HepG2 (cell line): ENCODE results near the gene FAT2. TPM values are rescaled to one million over a fixed set of nuclear protein-coding genes. Genes with fewer than 3 reads are reported as not detected.

Source experiments
- ATAC-seq: fragments of 200-7000 bp; cut with Tn5 transposase; 3 replicates; pipeline ENCODE4 v1.9.1; 2020; ENCODE audit warnings: mild to moderate bottlenecking, moderate library complexity
- BruUV-seq: library from RNA; stranded (reverse); fragments of 400-500 nt; replicated peaks from 2 replicates; lab custom pipeline; 2021; lab: Mats Ljungman, UMichigan
- CTCF ChIA-PET: fragments of 300-600 bp; formaldehyde crosslinking; extraction: SDS; loops from one replicate; lab custom pipeline; 2021; ENCODE audit warnings: low total read pairs, inconsistent platforms, low intra/inter-chr PET ratio; lab: Yijun Ruan, JAX
- POLR2A ChIA-PET: fragments of 350-600 bp; sonication (Branson Sonifier 250); formaldehyde crosslinking; loops from one replicate; lab custom pipeline; 2020; ENCODE audit warnings: antibody characterized with exemption, inconsistent platforms; lab: Yijun Ruan, JAX
- DNase-seq: peaks from one replicate; pipeline ENCODE4 v3.0.0-alpha.2; 2015; ENCODE audit warnings: low spot score
- FAIRE-seq: peaks from 3 replicates; lab custom pipeline; 2011; peaks lifted over from hg19 to GRCh38; lab: Jason Lieb, UNC
- H2AFZ ChIP-seq: one replicate; pipeline ENCODE4 v1.6.1; 2011; ENCODE audit warnings: low read length, inconsistent platforms
- H3K27ac ChIP-seq: fragments of 300-600 bp; 3 replicates; pipeline ENCODE4 v1.8.0; 2011; ENCODE audit warnings: mixed run types, mild to moderate bottlenecking, mixed read lengths, low read length, inconsistent platforms; ENCODE audit not compliant: insufficient read depth; ENCODE audit errors: extremely low read length
- H3K27me3 ChIP-seq, 2 experiments: fragments of 200-600 bp in 1 of 2; 2 replicates in 1 of 2; 3 replicates in 1 of 2; pipeline versions ENCODE4 v1.6.0 to v1.8.0; 2011; ENCODE audit warnings: low read length in 2 of 2, mild to moderate bottlenecking in 2 of 2, moderate library complexity in 2 of 2, inconsistent platforms in 1 of 2; ENCODE audit not compliant: insufficient read depth in 2 of 2, control insufficient read depth in 1 of 2
- H3K36me3 ChIP-seq, 2 experiments: fragments of 200-600 bp in 1 of 2; replicated peaks in 1 of 2; 2 replicates in 1 of 2; 3 replicates in 1 of 2; pipeline versions ENCODE4 v1.5.1 to v1.8.0; 2011; ENCODE audit warnings: low read length in 2 of 2, inconsistent platforms in 1 of 2; ENCODE audit not compliant: insufficient read depth in 2 of 2, control insufficient read depth in 1 of 2
- H3K4me1 ChIP-seq: 2 replicates; pipeline ENCODE4 v1.5.1; 2012; ENCODE audit warnings: low read length, inconsistent platforms; ENCODE audit not compliant: insufficient read depth
- H3K4me2 ChIP-seq: 2 replicates; pipeline ENCODE4 v1.6.0; 2011; ENCODE audit warnings: low read depth, low read length, inconsistent platforms
- H3K4me3 ChIP-seq, 3 experiments: fragments of 200-600 bp in 1 of 3; sonication (generic), shearing (Covaris generic) in 1 of 3; replicated peaks in 1 of 3; 2 replicates each; pipeline ENCODE4 v1.5.1; 2011 to 2016; ENCODE audit warnings: low read length in 3 of 3, inconsistent platforms in 2 of 3, low read depth in 2 of 3, mild to moderate bottlenecking in 2 of 3, control low read depth in 1 of 3, mixed read lengths in 1 of 3; ENCODE audit not compliant: insufficient read depth in 1 of 3
- H3K79me2 ChIP-seq: one replicate; pipeline ENCODE4 v1.6.1; 2011; ENCODE audit warnings: low read length, inconsistent platforms; ENCODE audit not compliant: insufficient read depth
- H3K9ac ChIP-seq: 2 replicates; pipeline ENCODE4 v1.6.0; 2011; ENCODE audit warnings: mild to moderate bottlenecking, low read depth, low read length, inconsistent platforms; ENCODE audit not compliant: insufficient read depth
- H3K9me3 ChIP-seq: 2 replicates; pipeline ENCODE4 v1.5.1; 2012; ENCODE audit warnings: mild to moderate bottlenecking, low read length
- H4K20me1 ChIP-seq: 2 replicates; pipeline ENCODE4 v1.6.0; 2011; ENCODE audit warnings: inconsistent platforms, mild to moderate bottlenecking, low read length, moderate library complexity; ENCODE audit not compliant: insufficient read depth
- EHMT2 ChIP-seq: fragments of 200-600 bp; sonication (generic); IDR thresholded peaks from 2 replicates; pipeline ENCODE4 v1.7.0; 2017; ENCODE audit warnings: antibody characterized with exemption, low read depth, low read length, borderline replicate concordance
- EZH2 ChIP-seq: conservative IDR thresholded peaks from 2 replicates; pipeline ENCODE4 v1.6.1; 2012; ENCODE audit warnings: mild to moderate bottlenecking, low read depth, low read length, moderate library complexity
- KAT8 ChIP-seq: IDR thresholded peaks from 2 replicates; pipeline ENCODE4 v1.6.1; 2016; ENCODE audit warnings: missing genetic modification reagents, missing compliant biosample characterization
- MYNN ChIP-seq: sonication (generic); formaldehyde crosslinking; IDR thresholded peaks from 2 replicates; pipeline ENCODE4 v1.4.0; 2020; ENCODE audit warnings: mild to moderate bottlenecking, low read depth, missing genetic modification reagents
- PHF5A ChIP-seq: IDR thresholded peaks from one replicate; pipeline ENCODE4 v1.6.1; 2018; ENCODE audit warnings: low read depth, missing genetic modification reagents; ENCODE audit not compliant: unreplicated experiment
- POLR2AphosphoS2 ChIP-seq: IDR thresholded peaks from 2 replicates; pipeline ENCODE4 v1.6.1; 2011; ENCODE audit warnings: low read depth, low read length, improper control_type of control experiment
- PTBP1 ChIP-seq: fragments of 200-400 bp; formaldehyde crosslinking; IDR thresholded peaks from 2 replicates; pipeline ENCODE4 v1.6.1; 2018; ENCODE audit warnings: low read length, low read depth; ENCODE audit not compliant: poor library complexity, severe bottlenecking
- TEAD3 ChIP-seq: optimal IDR thresholded peaks from 2 replicates; pipeline ENCODE3; 2016; ENCODE audit warnings: borderline replicate concordance
- ZBTB39 ChIP-seq: sonication (generic); formaldehyde crosslinking; IDR thresholded peaks from 2 replicates; pipeline ENCODE4 v1.5.0; 2020; ENCODE audit warnings: missing genetic modification reagents
- ZNF235 ChIP-seq: sonication (generic); formaldehyde crosslinking; IDR thresholded peaks from 2 replicates; pipeline ENCODE4 v1.8.1; 2023; ENCODE audit warnings: mild to moderate bottlenecking, missing genetic modification reagents, borderline replicate concordance
- ZNF546 ChIP-seq: sonication (generic); formaldehyde crosslinking; conservative IDR thresholded peaks from 2 replicates; pipeline ENCODE4 v1.8.1; 2023; ENCODE audit warnings: mild to moderate bottlenecking, missing genetic modification reagents
- ZNF549 ChIP-seq: sonication (generic); formaldehyde crosslinking; IDR thresholded peaks from 2 replicates; pipeline ENCODE4 v1.5.0; 2020; ENCODE audit warnings: missing genetic modification reagents
- ZNF788 ChIP-seq: sonication (generic); formaldehyde crosslinking; IDR thresholded peaks from 2 replicates; pipeline ENCODE4 v1.5.0; 2020; ENCODE audit warnings: mild to moderate bottlenecking, missing genetic modification reagents, borderline replicate concordance
- ZNF790 ChIP-seq: sonication (generic); formaldehyde crosslinking; IDR thresholded peaks from 2 replicates; pipeline ENCODE4 v1.8.0; 2022; ENCODE audit warnings: missing genetic modification reagents, mild to moderate bottlenecking, borderline replicate concordance
- ZSCAN25 ChIP-seq: sonication (generic); formaldehyde crosslinking; IDR thresholded peaks from 2 replicates; pipeline ENCODE4 v1.8.0; 2022; ENCODE audit warnings: mild to moderate bottlenecking, missing genetic modification reagents
- WGBS: methylation state at CpG from one replicate; pipeline ENCODE4 v1.1.6; 2017; ENCODE audit warnings: low lambda C conversion rate; 5-methylcytosine and 5-hydroxymethylcytosine counted together
- in situ Hi-C: cut with HindIII; loops from 2 replicates; pipeline ENCODE4 v1.10.0; 2017; ENCODE audit warnings: low pct_unique_long_range_greater_than_20kb; ENCODE audit not compliant: extremely low pct_ligation_motif_present
- intact Hi-C: fragments of 100-400 bp; cut with micrococcal nuclease; formaldehyde crosslinking; loops from one replicate; pipeline ENCODE4 v1.10.0; 2022; ENCODE audit not compliant: unreplicated experiment
- polyA plus RNA-seq, 8 experiments: library from polyadenylated mRNA; depleted of rRNA in 3 of 8; stranded (reverse) in 7 of 8; unstranded in 1 of 8; fragments of >200 nt; fragmentation: Illumina TruSeq in 4 of 8; extraction: Trizol in 4 of 8; gene quantifications; 2 replicates each; pipeline versions ENCODE4 v1.2.1 to v1.2.3, GENCODE V29; 2011 to 2016; ENCODE audit warnings: low read depth in 4 of 8, missing spikeins in 1 of 8, mixed read lengths in 1 of 8; ENCODE audit not compliant: insufficient read depth in 1 of 8
- total RNA-seq, 5 experiments: library from RNA; depleted of rRNA; stranded (reverse); fragments of >200 nt; fragmentation: Illumina TruSeq; extraction: Trizol; gene quantifications; 2 replicates each; pipeline ENCODE4 v1.2.3, GENCODE V29; 2016; ENCODE audit warnings: low read depth in 1 of 5

FAT2 gene
- total and polyA plus RNA-seq, 2 of the 13 experiments (the other 11 are each of a cell fraction or from before 2014, with no cell fraction given) = not detected

- Histone ChIP-seq H3K4me2 (no peak overlapping the region), H3K27ac (no peak overlapping the region), H3K9me3 (no peaks in the 10 kb centered on the region), H3K27me3 (peaks cover 3 to 9% of the 10 kb centered on the region in 2 experiments; a peak in 2 of 5 replicates), H4K20me1 (no peaks in the 10 kb centered on the region), H3K36me3 (no peaks in the 10 kb centered on the region), H3K79me2 (no peaks in the 10 kb centered on the region), H3K4me1 (peaks cover 25% of the 10 kb centered on the region)
- ChIA-PET POLR2A (no interaction called here), CTCF (no interaction called here)
- intact Hi-C loops = no loop called here
- ATAC-seq = peak; percentile 83
- in situ Hi-C loops = no loop called here
- no peak for FAIRE-seq
- TF ChIP-seq MYNN (no peak), TEAD3 (CRISPR knock-in tag) (peak; percentile 72)
- TF ChIP-seq, all 625 proteins: peak for 1
- Histone ChIP-seq H3K4me3 (no peak overlapping the region), H3K9ac (no peak overlapping the region), H2AFZ (no peak overlapping the region)
- BruUV-seq = no TSS peak
- 0% methylated on average over 1 of the region's 2 CpGs for WGBS
- DNase-seq = peak; percentile 31
These were observed 5.9 kb upstream of the FAT2 start for GRCh38 chr5:151596828-151597539.

- no peak overlapping the region for H3K4me3 ChIP-seq
- H3K9me3 ChIP-seq = no peaks in the 10 kb centered on the region
- H3K27ac ChIP-seq = no peak overlapping the region
- H3K27me3 ChIP-seq = peaks cover 3 to 16% of the 10 kb centered on the region in 2 experiments; a peak in 2 of 5 replicates
- POLR2A ChIA-PET = no interaction called here
- no peaks in the 10 kb centered on the region for H4K20me1 ChIP-seq
- in situ Hi-C loops (no loop called here), intact Hi-C loops (no loop called here)
- no peak overlapping the region for H3K9ac ChIP-seq
- 46% methylated on average over 3 of the region's 11 CpGs for WGBS
- no peak for TF ChIP-seq PTBP1
- TF ChIP-seq ZNF788 (CRISPR knock-in tag) = no peak
- no peak for TF ChIP-seq ZSCAN25 (CRISPR knock-in tag)
- TF ChIP-seq ZNF235 (CRISPR knock-in tag) = no peak
- no peak for TF ChIP-seq EHMT2
- TF ChIP-seq EZH2 = no peak
- no peak for TF ChIP-seq KAT8
- no peak for TF ChIP-seq ZNF546 (CRISPR knock-in tag)
- no peak for TF ChIP-seq PHF5A
- no peak for TF ChIP-seq ZNF790 (CRISPR knock-in tag)
- no peak for TF ChIP-seq ZBTB39
- TF ChIP-seq ZNF549 (CRISPR knock-in tag) = no peak
- no peak for TF ChIP-seq POLR2AphosphoS2
- H3K36me3 ChIP-seq = no peaks in the 10 kb centered on the region
- CTCF ChIA-PET = no interaction called here
- no peak overlapping the region for H2AFZ ChIP-seq
- ATAC-seq = no peak
- no peaks in the 10 kb centered on the region for H3K79me2 ChIP-seq
- no peak for DNase-seq
- H3K4me1 ChIP-seq = peaks cover 25% of the 10 kb centered on the region
- H3K4me2 ChIP-seq = no peak overlapping the region
- no TSS peak for BruUV-seq
- no peak for FAIRE-seq
These were observed 4.3 kb upstream of the FAT2 start for GRCh38 chr5:151595411-151595826.
